A549 (cell line): Measurements from ENCODE around the gene UNC5A.

Experiments used
- CEBPB ChIP-seq, 2 experiments: fragments of >200 bp in 1 of 2; sonication (Bioruptor Twin) in 1 of 2; formaldehyde crosslinking in 1 of 2; IDR thresholded peaks; 2 replicates each; pipeline ENCODE4 v1.6.1; 2012 to 2016
- FOSB ChIP-seq: fragments of 250-450 bp; sonication (Bioruptor Pico); IDR thresholded peaks from 2 replicates; pipeline ENCODE4 v1.5.0; 2020; ENCODE audit warnings: mild to moderate bottlenecking, moderate library complexity
- FOSL2 ChIP-seq, 2 experiments: fragments of 450-650 bp in 1 of 2; fragments of >200 bp in 1 of 2; sonication (Bioruptor Twin) in 1 of 2; formaldehyde crosslinking; IDR thresholded peaks; 2 replicates each; pipeline versions ENCODE4 v1.5.0 to v1.6.1; 2016 to 2020; ENCODE audit warnings: mild to moderate bottlenecking in 1 of 2, moderate library complexity in 1 of 2
- HDAC2 ChIP-seq: fragments of 200-600 bp; sonication (generic); IDR thresholded peaks from 2 replicates; pipeline ENCODE4 v1.6.1; 2016
- JUNB ChIP-seq: fragments of >200 bp; sonication (Bioruptor Twin); formaldehyde crosslinking; IDR thresholded peaks from 2 replicates; pipeline ENCODE4 v1.6.1; 2016
- POLR2A ChIP-seq: IDR thresholded peaks from 2 replicates; pipeline ENCODE4 v1.6.1; 2012; ENCODE audit warnings: mild to moderate bottlenecking, low read length
- RAD21 ChIP-seq, 2 experiments: fragments of >200 bp in 1 of 2; sonication (Bioruptor Twin) in 1 of 2; formaldehyde crosslinking in 1 of 2; IDR thresholded peaks in 1 of 2; conservative IDR thresholded peaks in 1 of 2; 2 replicates in 1 of 2; 3 replicates in 1 of 2; pipeline ENCODE4 v1.6.1; 2012 to 2018; ENCODE audit warnings: inconsistent platforms in 1 of 2
- RCOR1 ChIP-seq: fragments of 150-350 bp; IDR thresholded peaks from 2 replicates; pipeline ENCODE4 v1.6.1; 2014; ENCODE audit warnings: antibody characterized with exemption, low read length, low read depth
- SMC3 ChIP-seq: fragments of >200 bp; sonication (Bioruptor Twin); formaldehyde crosslinking; IDR thresholded peaks from 3 replicates; pipeline ENCODE4 v1.6.1; 2018; ENCODE audit warnings: inconsistent platforms
- TF ChIP-seq, protein P1 (sequence below): fragments of >200 bp; sonication (Bioruptor Twin); formaldehyde crosslinking; IDR thresholded peaks from 3 replicates; pipeline ENCODE4 v1.5.1; 2016
- TF ChIP-seq, protein P2 (sequence below): fragments of 200-600 bp; sonication (generic); IDR thresholded peaks from 2 replicates; pipeline ENCODE4 v1.6.1; 2016; ENCODE audit warnings: antibody characterized with exemption, mild to moderate bottlenecking, moderate library complexity

DNA sequence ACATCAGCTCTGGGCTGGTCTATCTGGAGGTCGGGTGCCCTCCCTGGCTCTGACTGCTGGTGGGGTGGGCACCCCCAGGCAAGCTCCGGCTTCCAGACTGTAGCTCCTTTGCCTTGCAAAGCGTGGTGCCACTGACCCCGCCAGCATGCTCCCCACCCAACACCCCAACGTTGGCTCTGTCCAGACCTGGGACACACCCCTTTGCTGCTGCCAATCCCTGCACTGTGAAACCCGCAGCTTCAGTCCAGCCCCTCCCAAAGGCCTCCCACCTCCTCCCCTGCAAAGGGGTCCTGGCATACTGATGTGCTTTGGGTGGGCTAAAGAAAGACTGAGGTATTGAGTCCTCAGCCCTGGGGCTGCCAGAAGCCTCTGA lies 3.9 kb downstream of the UNC5A start:
- TF ChIP-seq FOSB (no peak), FOSL2 (IDR thresholded peaks at IDR 0.05) (no peak), FOSL2 (CRISPR knock-in tag; IDR thresholded peaks at IDR 0.05) (no peak), RCOR1 (no peak), JUNB (no peak), POLR2A (no peak), RAD21 (conservative IDR thresholded peaks at IDR 0.05 in 1 of 2, IDR thresholded peaks at IDR 0.05 in 1 of 2) (no peak), SMC3 (no peak), HDAC2 (no peak), CEBPB (IDR thresholded peaks at IDR 0.05) (no peak)
- TF ChIP-seq, protein P1, sequence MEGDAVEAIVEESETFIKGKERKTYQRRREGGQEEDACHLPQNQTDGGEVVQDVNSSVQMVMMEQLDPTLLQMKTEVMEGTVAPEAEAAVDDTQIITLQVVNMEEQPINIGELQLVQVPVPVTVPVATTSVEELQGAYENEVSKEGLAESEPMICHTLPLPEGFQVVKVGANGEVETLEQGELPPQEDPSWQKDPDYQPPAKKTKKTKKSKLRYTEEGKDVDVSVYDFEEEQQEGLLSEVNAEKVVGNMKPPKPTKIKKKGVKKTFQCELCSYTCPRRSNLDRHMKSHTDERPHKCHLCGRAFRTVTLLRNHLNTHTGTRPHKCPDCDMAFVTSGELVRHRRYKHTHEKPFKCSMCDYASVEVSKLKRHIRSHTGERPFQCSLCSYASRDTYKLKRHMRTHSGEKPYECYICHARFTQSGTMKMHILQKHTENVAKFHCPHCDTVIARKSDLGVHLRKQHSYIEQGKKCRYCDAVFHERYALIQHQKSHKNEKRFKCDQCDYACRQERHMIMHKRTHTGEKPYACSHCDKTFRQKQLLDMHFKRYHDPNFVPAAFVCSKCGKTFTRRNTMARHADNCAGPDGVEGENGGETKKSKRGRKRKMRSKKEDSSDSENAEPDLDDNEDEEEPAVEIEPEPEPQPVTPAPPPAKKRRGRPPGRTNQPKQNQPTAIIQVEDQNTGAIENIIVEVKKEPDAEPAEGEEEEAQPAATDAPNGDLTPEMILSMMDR, result no peak
- TF ChIP-seq, protein P2, sequence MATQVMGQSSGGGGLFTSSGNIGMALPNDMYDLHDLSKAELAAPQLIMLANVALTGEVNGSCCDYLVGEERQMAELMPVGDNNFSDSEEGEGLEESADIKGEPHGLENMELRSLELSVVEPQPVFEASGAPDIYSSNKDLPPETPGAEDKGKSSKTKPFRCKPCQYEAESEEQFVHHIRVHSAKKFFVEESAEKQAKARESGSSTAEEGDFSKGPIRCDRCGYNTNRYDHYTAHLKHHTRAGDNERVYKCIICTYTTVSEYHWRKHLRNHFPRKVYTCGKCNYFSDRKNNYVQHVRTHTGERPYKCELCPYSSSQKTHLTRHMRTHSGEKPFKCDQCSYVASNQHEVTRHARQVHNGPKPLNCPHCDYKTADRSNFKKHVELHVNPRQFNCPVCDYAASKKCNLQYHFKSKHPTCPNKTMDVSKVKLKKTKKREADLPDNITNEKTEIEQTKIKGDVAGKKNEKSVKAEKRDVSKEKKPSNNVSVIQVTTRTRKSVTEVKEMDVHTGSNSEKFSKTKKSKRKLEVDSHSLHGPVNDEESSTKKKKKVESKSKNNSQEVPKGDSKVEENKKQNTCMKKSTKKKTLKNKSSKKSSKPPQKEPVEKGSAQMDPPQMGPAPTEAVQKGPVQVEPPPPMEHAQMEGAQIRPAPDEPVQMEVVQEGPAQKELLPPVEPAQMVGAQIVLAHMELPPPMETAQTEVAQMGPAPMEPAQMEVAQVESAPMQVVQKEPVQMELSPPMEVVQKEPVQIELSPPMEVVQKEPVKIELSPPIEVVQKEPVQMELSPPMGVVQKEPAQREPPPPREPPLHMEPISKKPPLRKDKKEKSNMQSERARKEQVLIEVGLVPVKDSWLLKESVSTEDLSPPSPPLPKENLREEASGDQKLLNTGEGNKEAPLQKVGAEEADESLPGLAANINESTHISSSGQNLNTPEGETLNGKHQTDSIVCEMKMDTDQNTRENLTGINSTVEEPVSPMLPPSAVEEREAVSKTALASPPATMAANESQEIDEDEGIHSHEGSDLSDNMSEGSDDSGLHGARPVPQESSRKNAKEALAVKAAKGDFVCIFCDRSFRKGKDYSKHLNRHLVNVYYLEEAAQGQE, result no peak
